ENCODE results near the gene CHRNA1. TPM values are rescaled to one million over a fixed set of nuclear protein-coding genes. Genes with fewer than 3 reads are reported as not detected.

Gene CHRNA1
- total RNA-seq, 3 donors from 2014 or later, result 0.76 to 2.6 (median 1.4) TPM

- ATAC-seq (no peak), DNase-seq (no peak)
- H3K9me3 ChIP-seq, result no peaks in the 10 kb centered on the region
- intact Hi-C loops (cut with DNase I, micrococcal nuclease), result no loop called here
- no peak for TF ChIP-seq CTCF (IDR thresholded peaks at IDR 0.05)
- H3K4me1 ChIP-seq (ENCODE audit: low read depth), result no peaks in the 10 kb centered on the region
- H3K36me3 ChIP-seq (ENCODE audit: low read depth), result no peaks in the 10 kb centered on the region
- H3K4me3 ChIP-seq, result no peak overlapping the region
These were observed 17.7 kb upstream of the CHRNA1 start for GRCh38 chr2:174781996-174782395.

GRCh38 chr2:174781298-174781697 is 17.0 kb upstream of the CHRNA1 start:
- no peak for TF ChIP-seq CTCF (IDR thresholded peaks at IDR 0.05)
- H3K4me1 ChIP-seq (ENCODE audit: low read depth), result no peaks in the 10 kb centered on the region
- no peaks in the 10 kb centered on the region for H3K36me3 ChIP-seq (ENCODE audit: low read depth)
- H3K4me3 ChIP-seq, result no peak overlapping the region
- ATAC-seq, result no peak
- H3K9me3 ChIP-seq, result no peaks in the 10 kb centered on the region
- intact Hi-C loops (cut with DNase I, micrococcal nuclease), result no loop called here
- no peak for DNase-seq

- no peaks in the 10 kb centered on the region for H3K36me3 ChIP-seq (ENCODE audit: low read depth)
- DNase-seq (no peak), ATAC-seq (no peak)
- TF ChIP-seq CTCF (IDR thresholded peaks at IDR 0.05), result no peak
- no peaks in the 10 kb centered on the region for H3K4me1 ChIP-seq (ENCODE audit: low read depth)
- no peaks in the 10 kb centered on the region for H3K9me3 ChIP-seq
- no peak overlapping the region for H3K4me3 ChIP-seq
- intact Hi-C loops (cut with DNase I, micrococcal nuclease), result no loop called here
These were observed 16.6 kb upstream of the CHRNA1 start for GRCh38 chr2:174780856-174781255.

- TF ChIP-seq CTCF (IDR thresholded peaks at IDR 0.05), result no peak
- DNase-seq (no peak), ATAC-seq (no peak)
- intact Hi-C loops (cut with DNase I, micrococcal nuclease), result no loop called here
- no peaks in the 10 kb centered on the region for H3K36me3 ChIP-seq (ENCODE audit: low read depth)
- H3K9me3 ChIP-seq, result no peaks in the 10 kb centered on the region
- no peak overlapping the region for H3K4me3 ChIP-seq
- H3K4me1 ChIP-seq (ENCODE audit: low read depth), result no peaks in the 10 kb centered on the region
These were observed 16.0 kb upstream of the CHRNA1 start for GRCh38 chr2:174780191-174780840.

- ATAC-seq (no peak), DNase-seq (no peak)
- no peak for TF ChIP-seq CTCF (IDR thresholded peaks at IDR 0.05)
- Histone ChIP-seq H3K4me1 (ENCODE audit: low read depth) (no peaks in the 10 kb centered on the region), H3K36me3 (ENCODE audit: low read depth) (no peaks in the 10 kb centered on the region), H3K4me3 (no peak overlapping the region), H3K9me3 (no peaks in the 10 kb centered on the region)
- intact Hi-C loops (cut with DNase I, micrococcal nuclease), result loop anchor here in 1 of 2 donors (10.0 kb wide), 1 partner anchor 205 kb away; no protein-coding TSS in a partner anchor
These were observed 15.2 kb upstream of the CHRNA1 start for GRCh38 chr2:174779361-174779928.
